ENCODE measurements around the gene ITGA3. TPM values are rescaled to one million over a fixed set of nuclear protein-coding genes. Genes with fewer than 3 reads are reported as not detected.
"Not testable (repeated sequence)": the region's sequence is repeated elsewhere in the genome, so short reads cannot be mapped to it uniquely, and the experiment has no call there.

The ITGA3 gene
- total RNA-seq, 2 donors from 2014 or later = 31.0 to 36.3 TPM

- H3K27me3 ChIP-seq = no peaks in the 10 kb centered on the region
- ATAC-seq (no peak), DNase-seq (no peak)
- H3K9me3 ChIP-seq = no peaks in the 10 kb centered on the region
- no peak overlapping the region for H3K4me3 ChIP-seq
- 100% methylated on average over 1 of the region's 1 CpG; no CpG with 5 or more reads in 1 of the 2 donors for WGBS, 2 donors
- no peak for TF ChIP-seq CTCF (IDR thresholded peaks at IDR 0.05)
- TF ChIP-seq POLR2A (IDR thresholded peaks at IDR 0.05) = no peak
- peaks cover 33% of the 10 kb centered on the region for H3K4me1 ChIP-seq
- H3K27ac ChIP-seq = peak overlapping the region in 2 of 4 donors; percentile 75 to 83
- intact Hi-C loops (cut with DNase I) = no loop called here
- no peaks in the 10 kb centered on the region for H3K36me3 ChIP-seq (replicated peaks in 1 of 2; ENCODE audit: insufficient read depth in 1 of 2, low read depth in 2 of 2)
Measured at GRCh38 chr17:50035945-50036344, 20.0 kb upstream of the ITGA3 start.

GRCh38 chr17:50036455-50037261 lies 19.3 kb upstream of the ITGA3 start:
- H3K27me3 ChIP-seq = no peaks in the 10 kb centered on the region
- no peak for ATAC-seq
- peaks cover 33% of the 10 kb centered on the region for H3K4me1 ChIP-seq
- H3K27ac ChIP-seq = peak overlapping the region; percentile 53 to 83 (median 68)
- no peak for DNase-seq
- intact Hi-C loops (cut with DNase I) = no loop called here
- WGBS, 2 donors = 37 to 48% methylated on average over 7 to 11 of the region's 11 CpGs
- H3K9me3 ChIP-seq = no peaks in the 10 kb centered on the region
- H3K4me3 ChIP-seq = no peak overlapping the region
- H3K36me3 ChIP-seq (replicated peaks in 1 of 2; ENCODE audit: insufficient read depth in 1 of 2, low read depth in 2 of 2) = no peaks in the 10 kb centered on the region
- TF ChIP-seq POLR2A (IDR thresholded peaks at IDR 0.05) (no peak), CTCF (IDR thresholded peaks at IDR 0.05) (no peak)

- Histone ChIP-seq H3K4me1 (peaks cover 33% of the 10 kb centered on the region), H3K27me3 (no peaks in the 10 kb centered on the region), H3K36me3 (replicated peaks in 1 of 2; ENCODE audit: insufficient read depth in 1 of 2, low read depth in 2 of 2) (no peaks in the 10 kb centered on the region), H3K4me3 (no peak overlapping the region), H3K9me3 (no peaks in the 10 kb centered on the region), H3K27ac (peak overlapping the region; percentile 53 to 83 (median 68))
- TF ChIP-seq POLR2A (IDR thresholded peaks at IDR 0.05) (no peak), CTCF (IDR thresholded peaks at IDR 0.05) (no peak)
- intact Hi-C loops (cut with DNase I) = no loop called here
- DNase-seq = peak; percentile 60 to 84 (median 76)
- peak; percentile 89 for ATAC-seq
- WGBS, 2 donors = 60 to 62% methylated on average over 6 to 14 of the region's 14 CpGs
Measured at GRCh38 chr17:50037321-50038107, 18.4 kb upstream of the ITGA3 start.

GRCh38 chr17:50039058-50039457 lies 16.9 kb upstream of the ITGA3 start:
- Histone ChIP-seq H3K27ac (no peak overlapping the region), H3K36me3 (replicated peaks in 1 of 2; ENCODE audit: insufficient read depth in 1 of 2, low read depth in 2 of 2) (no peaks in the 10 kb centered on the region), H3K9me3 (no peaks in the 10 kb centered on the region), H3K27me3 (no peaks in the 10 kb centered on the region), H3K4me1 (peaks cover 43% of the 10 kb centered on the region), H3K4me3 (no peak overlapping the region)
- intact Hi-C loops (cut with DNase I) = no loop called here
- no peak for DNase-seq
- no peak for TF ChIP-seq CTCF (IDR thresholded peaks at IDR 0.05)
- no peak for TF ChIP-seq POLR2A (IDR thresholded peaks at IDR 0.05)
- WGBS, 2 donors = 68 to 86% methylated on average over 3 to 4 of the region's 4 CpGs
- ATAC-seq = no peak

GRCh38 chr17:50040496-50040895 lies 15.4 kb upstream of the ITGA3 start:
- 88 to 90% methylated on average over 5 of the region's 5 CpGs for WGBS, 2 donors
- H3K27me3 ChIP-seq; H3K9me3 ChIP-seq; intact Hi-C loops (cut with DNase I); H3K36me3 ChIP-seq (replicated peaks in 1 of 2; ENCODE audit: insufficient read depth in 1 of 2, low read depth in 2 of 2); ATAC-seq; H3K4me3 ChIP-seq; H3K27ac ChIP-seq; DNase-seq: not testable (repeated sequence)
- peaks cover 52% of the 10 kb centered on the region for H3K4me1 ChIP-seq
